GM21529 (cell line): ENCODE data around the gene ABCG8.

Experiments used
- ATAC-seq: cut with Tn5 transposase; IDR thresholded peaks from one replicate; pipeline ENCODE4 v1.9.1; 2021; ENCODE audit not compliant: unreplicated experiment

The ABCG8 gene

GRCh38 chr2:43825841-43826240, 12.9 kb upstream of the ABCG8 start:
- ATAC-seq, result no peak

- no peak for ATAC-seq
Observed at GRCh38 chr2:43826305-43827250, 12.2 kb upstream of the ABCG8 start.

- ATAC-seq, result no peak
Observed at GRCh38 chr2:43831543-43832294, 7.1 kb upstream of the ABCG8 start.

DNA sequence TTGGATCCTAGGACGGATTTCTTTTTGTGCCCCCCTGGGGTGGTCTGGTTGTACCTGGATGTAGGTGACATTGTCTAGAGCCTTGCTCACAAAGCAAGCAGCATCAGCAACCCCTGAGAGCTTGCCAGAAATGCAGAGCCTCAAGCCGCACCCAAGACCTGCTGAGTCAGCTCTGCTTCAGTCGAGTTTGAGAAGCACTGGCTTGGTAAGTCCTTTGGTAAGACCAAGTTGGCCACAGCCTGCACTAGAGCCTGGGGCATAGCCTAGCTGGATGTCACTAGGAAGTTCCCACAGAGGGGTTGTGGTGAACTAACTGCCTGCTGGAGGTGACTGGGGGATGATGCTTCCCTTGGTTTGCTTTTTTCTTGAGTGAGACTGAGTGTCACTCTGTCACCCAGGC, 6.3 kb upstream of the ABCG8 start:
- no peak for ATAC-seq

GRCh38 chr2:43837033-43837432, 1.7 kb upstream of the ABCG8 start:
- no peak for ATAC-seq

GRCh38 chr2:43837831-43838559, 776 bp upstream of the ABCG8 start:
- no peak for ATAC-seq

DNA sequence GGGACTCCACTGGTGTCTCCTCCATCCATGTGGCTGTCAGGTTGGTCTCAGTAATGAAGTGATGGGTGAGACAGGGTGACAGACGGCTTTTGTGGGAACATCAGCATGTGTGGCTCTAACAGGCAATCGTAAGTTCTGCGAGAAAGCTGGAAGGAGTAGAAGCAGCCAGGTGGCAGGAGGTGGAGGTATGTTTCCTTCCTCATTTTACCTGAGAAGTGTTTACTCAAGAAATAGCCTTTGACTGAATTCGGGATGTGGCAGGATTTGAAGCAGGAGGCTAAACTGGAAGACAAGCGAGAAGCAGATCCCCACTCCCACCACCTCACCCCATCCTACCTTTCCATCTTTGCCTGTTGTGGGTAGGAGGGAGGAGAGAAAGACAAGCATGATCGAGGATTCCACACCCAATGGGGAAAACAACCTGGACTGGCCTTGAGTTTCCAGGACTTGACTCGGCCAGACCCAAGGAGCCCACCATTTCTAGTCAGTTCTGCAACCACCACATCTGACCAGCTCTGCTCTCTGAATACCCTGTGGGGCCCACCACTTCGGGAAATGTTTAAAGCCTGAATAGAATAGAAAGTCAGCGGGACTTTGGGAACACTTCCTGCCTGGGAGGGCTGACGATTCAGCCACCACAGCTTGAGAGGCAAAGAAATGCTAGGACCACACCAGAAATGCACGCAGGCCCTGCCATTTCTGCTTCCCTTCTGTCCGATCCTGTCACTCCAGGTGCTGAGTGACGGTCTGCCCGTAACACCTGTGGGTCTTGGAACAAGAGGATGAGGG, 1.2 kb downstream of the ABCG8 start:
- no peak for ATAC-seq

DNA sequence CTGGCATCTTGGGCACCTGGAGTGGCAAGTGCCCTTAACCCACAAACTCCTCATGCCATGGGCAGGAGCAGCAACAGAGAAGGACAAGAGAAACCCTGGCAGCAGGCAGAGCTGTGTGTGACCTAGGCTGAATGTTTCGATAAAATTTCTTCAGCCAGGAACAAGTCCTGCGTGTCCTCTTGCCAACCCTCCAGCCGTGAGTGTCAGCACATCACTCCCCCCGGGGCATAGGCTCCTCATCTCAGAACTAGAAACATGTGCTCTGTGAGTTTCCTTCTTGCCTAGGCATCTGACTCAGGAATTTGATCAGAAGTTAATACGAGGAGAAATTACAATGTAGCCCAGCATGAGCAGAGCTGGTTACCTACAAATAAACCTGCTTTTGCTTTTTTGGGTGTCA, 2.2 kb downstream of the ABCG8 start:
- no peak for ATAC-seq

GRCh38 chr2:43841949-43842865, 3.4 kb downstream of the ABCG8 start:
- no peak for ATAC-seq

- no peak for ATAC-seq
Observed at GRCh38 chr2:43842866-43843226, 4.1 kb downstream of the ABCG8 start.

- ATAC-seq, result no peak
Observed at GRCh38 chr2:43845181-43845580, 6.4 kb downstream of the ABCG8 start.

DNA sequence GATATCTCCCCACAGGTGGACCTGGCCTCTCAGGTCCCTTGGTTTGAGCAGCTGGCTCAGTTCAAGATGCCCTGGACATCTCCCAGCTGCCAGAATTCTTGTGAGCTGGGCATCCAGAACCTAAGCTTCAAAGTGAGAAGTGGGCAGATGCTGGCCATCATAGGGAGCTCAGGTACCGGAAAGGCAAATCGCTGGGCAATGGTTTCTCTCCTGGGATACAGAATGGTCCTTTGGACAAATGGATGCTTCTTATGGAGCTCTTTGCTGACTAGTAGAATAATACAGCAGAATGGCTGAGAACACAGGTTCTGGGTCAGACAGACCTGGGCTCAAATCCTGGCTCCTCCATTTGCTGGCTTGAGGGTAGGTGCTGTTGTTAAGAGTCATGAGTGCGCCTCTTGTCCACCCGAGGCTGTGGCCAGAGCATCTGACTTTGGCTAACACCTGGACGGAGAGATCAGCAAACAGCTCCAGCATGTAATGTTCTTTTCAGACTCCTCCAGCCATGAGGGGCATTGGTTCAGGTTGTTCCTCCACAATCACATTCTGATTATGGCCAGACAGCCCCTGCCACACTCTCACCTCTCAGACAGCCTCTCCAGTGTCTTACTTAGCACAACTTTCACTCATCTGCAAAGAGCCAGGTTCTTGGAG, 7.5 kb downstream of the ABCG8 start:
- no peak for ATAC-seq

GRCh38 chr2:43848214-43848613, 9.4 kb downstream of the ABCG8 start:
- ATAC-seq, result no peak

GRCh38 chr2:43851011-43851980, 12.5 kb downstream of the ABCG8 start:
- no peak for ATAC-seq

GRCh38 chr2:43852196-43852730, 13.5 kb downstream of the ABCG8 start:
- ATAC-seq, result no peak

GRCh38 chr2:43853141-43854081, 14.6 kb downstream of the ABCG8 start:
- ATAC-seq, result no peak

- no peak for ATAC-seq
Observed at GRCh38 chr2:43854671-43855070, 15.9 kb downstream of the ABCG8 start.
